A549 (cell line): Measurements from ENCODE around the gene DYNC1H1.

ENCODE experiments used
- RCOR1 ChIP-seq: fragments of 150-350 bp; IDR thresholded peaks from 2 replicates; pipeline ENCODE4 v1.6.1; 2014; ENCODE audit warnings: antibody characterized with exemption, low read length, low read depth
- SREBF2 ChIP-seq: fragments of 450-650 bp; IDR thresholded peaks from 2 replicates; pipeline ENCODE4 v1.6.1; 2014; ENCODE audit warnings: mild to moderate bottlenecking, moderate library complexity

DNA sequence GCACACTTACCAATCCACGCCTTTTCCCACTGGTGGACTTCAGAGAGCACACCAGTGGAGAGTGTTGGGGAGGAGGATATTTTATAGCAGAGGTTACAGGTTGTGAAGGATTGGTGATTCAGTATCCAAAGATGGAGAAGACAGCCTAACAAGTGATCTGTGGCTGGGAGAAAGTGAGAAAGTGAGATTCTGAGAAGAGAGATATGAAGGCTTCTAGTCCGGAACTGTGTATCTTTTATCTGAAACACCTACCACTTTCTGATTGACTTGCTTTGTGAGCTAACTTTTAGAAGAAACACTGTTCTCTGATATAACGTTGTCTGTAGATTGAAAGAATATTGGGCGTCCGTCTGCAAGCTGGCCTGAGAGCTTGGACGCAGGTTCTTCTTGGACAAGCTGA, 24.0 kb downstream of the DYNC1H1 start:
- TF ChIP-seq SREBF2 = no peak
- TF ChIP-seq RCOR1 = no peak
